Gastrocnemius medialis (tissue), 4 donors: ENCODE results near the gene MACC1.

Experiments used
- CTCF ChIP-seq, 5 experiments: fragments of 450-650 bp in 3 of 5; fragments of 200-600 bp in 2 of 5; sonication (generic) in 2 of 5; IDR thresholded peaks in 4 of 5; conservative IDR thresholded peaks in 1 of 5; 1 replicate in 4 of 5; 2 replicates in 1 of 5; pipeline ENCODE4 v1.5.1; 2016 to 2019; ENCODE audit warnings: antibody characterized with exemption in 5 of 5, mild to moderate bottlenecking in 3 of 5, moderate library complexity in 3 of 5
- POLR2A ChIP-seq, 2 donors: fragments of 450-650 bp; IDR thresholded peaks; one replicate each; pipeline ENCODE4 v1.6.1; 2017; ENCODE audit warnings: antibody characterized with exemption in 2 of 2, mild to moderate bottlenecking in 2 of 2, moderate library complexity in 2 of 2

DNA sequence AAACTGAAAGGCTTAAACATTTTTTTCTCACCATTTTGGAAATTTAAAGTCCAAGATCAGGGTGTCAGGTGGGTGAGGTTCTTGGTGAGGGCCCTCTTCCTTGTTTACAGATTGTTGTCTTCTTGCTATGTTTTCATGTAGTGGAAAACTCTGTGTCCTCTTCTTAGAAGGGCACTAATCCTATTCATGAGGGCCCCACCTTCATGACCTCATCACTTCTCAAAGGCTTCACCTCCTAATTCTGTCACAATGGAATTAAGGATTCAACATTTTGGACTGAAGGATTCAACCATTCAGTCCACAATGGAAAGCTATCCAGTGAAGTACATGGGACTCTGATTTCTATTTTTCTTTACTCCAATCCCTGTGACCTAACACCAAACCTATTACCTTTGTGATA is 27.3 kb downstream of the MACC1 start:
- TF ChIP-seq POLR2A (IDR thresholded peaks at IDR 0.05) (no peak), CTCF (IDR thresholded peaks at IDR 0.05 in 4 of 5, conservative IDR thresholded peaks at IDR 0.05 in 1 of 5) (no peak)
